CD4-positive, CD25-positive, alpha-beta regulatory T cell (primary cell): ENCODE results near the gene AGMAT. TPM values are rescaled to one million over a fixed set of nuclear protein-coding genes. Genes with fewer than 3 reads are reported as not detected.

Source experiments
- ATAC-seq, 2 donors: fragments of 150-1000 bp; cut with Tn5 transposase; one replicate each; pipeline ENCODE4 v1.10.0; 2021; ENCODE audit warnings: low read depth in 2 of 2, moderate number of reproducible peaks in 2 of 2, moderate library complexity in 1 of 2
- DNase-seq, 3 donors: peaks; one replicate each; pipeline versions ENCODE4 v3.0.0 to v3.0.0-alpha.2; 2012 to 2022; ENCODE audit warnings: mixed read lengths in 1 of 3
- H3K27ac ChIP-seq: one replicate; pipeline ENCODE4 v1.7.0; 2013; ENCODE audit warnings: mild to moderate bottlenecking, low read length; ENCODE audit not compliant: insufficient read depth, poor library complexity, severe bottlenecking
- H3K27me3 ChIP-seq: one replicate; pipeline ENCODE4 v1.7.0; 2013; ENCODE audit warnings: low read length; ENCODE audit not compliant: control insufficient read depth, insufficient read depth
- H3K36me3 ChIP-seq: one replicate; pipeline ENCODE4 v1.7.0; 2013; ENCODE audit warnings: mild to moderate bottlenecking, low read length, moderate library complexity; ENCODE audit not compliant: control insufficient read depth, insufficient read depth
- H3K4me1 ChIP-seq: 2 replicates; pipeline ENCODE4 v1.7.0; 2013; ENCODE audit warnings: mild to moderate bottlenecking, low read length; ENCODE audit not compliant: insufficient read depth, control insufficient read depth, poor library complexity, severe bottlenecking
- H3K4me3 ChIP-seq: one replicate; pipeline ENCODE4 v1.7.0; 2013; ENCODE audit warnings: low read depth, mild to moderate bottlenecking, low read length, moderate library complexity
- H3K9me3 ChIP-seq, 2 experiments: 1 replicate in 1 of 2; 2 replicates in 1 of 2; pipeline ENCODE4 v1.7.0; 2013; ENCODE audit warnings: low read length in 2 of 2, mild to moderate bottlenecking in 1 of 2, moderate library complexity in 1 of 2; ENCODE audit not compliant: control insufficient read depth in 2 of 2
- H3K27ac Mint-ChIP-seq, 3 donors: one replicate each; pipeline ENCODE4 v1.8.0; 2020 to 2022; ENCODE audit warnings: mild to moderate bottlenecking in 3 of 3, mixed read lengths in 3 of 3, moderate library complexity in 2 of 3
- H3K27me3 Mint-ChIP-seq: one replicate; pipeline ENCODE4 v1.8.0; 2022; ENCODE audit warnings: mild to moderate bottlenecking, mixed read lengths
- H3K36me3 Mint-ChIP-seq: one replicate; pipeline ENCODE4 v1.8.0; 2020; ENCODE audit warnings: mixed read lengths
- H3K4me1 Mint-ChIP-seq, 4 donors: one replicate each; pipeline ENCODE4 v1.8.0; 2020 to 2022; ENCODE audit warnings: mixed read lengths in 4 of 4, mild to moderate bottlenecking in 1 of 4
- H3K4me3 Mint-ChIP-seq, 4 donors: one replicate each; pipeline ENCODE4 v1.8.0; 2020 to 2022; ENCODE audit warnings: mild to moderate bottlenecking in 4 of 4, mixed read lengths in 4 of 4, moderate library complexity in 3 of 4
- H3K9me3 Mint-ChIP-seq, 7 donors: one replicate each; pipeline ENCODE4 v1.8.0; 2020 to 2022; ENCODE audit warnings: mixed read lengths in 7 of 7, mild to moderate bottlenecking in 3 of 7, moderate library complexity in 2 of 7
- polyA plus RNA-seq, 4 donors: library from polyadenylated mRNA; unstranded; fragments of 300-500 nt; fragmentation: Illumina TruSeq; gene quantifications; one replicate each; pipeline ENCODE4 v1.2.3, GENCODE V29; 2021
- total RNA-seq: library from RNA; stranded (reverse); gene quantifications from one replicate; pipeline ENCODE4 v1.2.3, GENCODE V29; 2022

The AGMAT gene
- total and polyA plus RNA-seq, 5 donors from 2014 or later, result 8.9 to 12.7 (median 10.7) TPM

DNA sequence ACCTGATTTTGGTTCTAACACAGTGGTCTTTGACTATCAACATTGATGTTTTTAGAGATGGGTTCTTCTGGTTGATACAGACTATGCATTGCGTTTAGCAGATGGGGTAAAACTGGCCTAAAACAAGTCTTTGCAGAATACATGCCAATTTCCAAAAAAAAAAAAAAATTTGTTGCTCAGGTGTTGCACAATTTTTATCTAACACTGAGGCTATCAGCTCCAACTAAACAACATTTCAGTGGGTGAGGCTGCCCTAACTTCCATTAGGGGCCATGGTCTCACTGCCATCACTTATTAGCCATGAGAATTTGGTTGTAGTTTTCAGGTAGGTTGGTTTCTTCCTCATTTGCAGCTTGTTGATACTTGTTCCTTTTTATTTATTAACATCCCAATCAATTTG lies 14.0 kb downstream of the AGMAT start:
- H3K27me3 Mint-ChIP-seq, result no peaks in the 10 kb centered on the region
- H3K9me3 Mint-ChIP-seq, result no peaks in the 10 kb centered on the region
- Histone ChIP-seq H3K9me3 (no peaks in the 10 kb centered on the region), H3K4me1 (no peaks in the 10 kb centered on the region), H3K4me3 (no peak overlapping the region), H3K36me3 (peaks cover 61% of the 10 kb centered on the region), H3K27ac (no peak overlapping the region), H3K27me3 (no peaks in the 10 kb centered on the region)
- ATAC-seq (no peak), DNase-seq (no peak)
- H3K4me1 Mint-ChIP-seq, result peaks cover 0 to 15% (median 6%) of the 10 kb centered on the region in 4 donors
- no peak overlapping the region for H3K4me3 Mint-ChIP-seq
- peak overlapping the region in 1 of 3 donors; percentile 20 for H3K27ac Mint-ChIP-seq
- peaks cover 36% of the 10 kb centered on the region for H3K36me3 Mint-ChIP-seq

DNA sequence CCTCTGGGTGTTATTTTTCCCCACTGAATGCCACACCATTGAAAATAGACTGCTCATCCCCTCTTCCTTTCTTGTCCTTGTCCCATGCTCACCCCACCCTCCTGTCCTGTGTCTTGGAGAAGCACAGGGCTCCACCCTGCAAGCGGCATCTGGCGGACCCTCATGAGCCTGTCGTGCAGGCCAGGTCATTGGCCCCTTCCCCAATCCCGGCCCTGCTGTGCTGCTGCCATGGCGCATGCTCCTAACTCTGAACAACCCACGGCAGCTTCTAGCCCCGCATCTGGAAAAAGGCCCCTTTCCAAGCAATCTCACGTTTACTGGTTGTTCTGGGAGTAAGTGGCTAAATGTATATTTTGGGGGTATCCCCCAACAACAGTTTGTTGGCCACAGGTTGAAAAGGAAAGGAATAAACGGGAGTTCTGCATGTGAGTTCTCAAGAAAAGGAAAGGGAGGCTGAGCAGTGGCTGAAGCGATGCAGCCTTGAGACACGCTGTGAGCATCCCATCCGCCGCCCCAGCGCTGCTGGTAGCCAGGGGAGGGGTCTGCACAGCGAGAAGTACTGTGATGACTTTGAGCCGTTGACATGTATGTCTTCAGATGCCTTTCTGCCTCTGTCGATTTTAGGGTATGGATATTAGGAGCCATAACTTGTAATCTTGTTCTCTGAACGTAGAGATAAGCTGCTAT lies 16.3 kb downstream of the AGMAT start:
- H3K27me3 Mint-ChIP-seq, result no peaks in the 10 kb centered on the region
- no peaks in the 10 kb centered on the region for H3K27me3 ChIP-seq
- H3K36me3 Mint-ChIP-seq, result peaks cover 40% of the 10 kb centered on the region
- H3K9me3 Mint-ChIP-seq, result no peaks in the 10 kb centered on the region
- H3K4me3 ChIP-seq, result no peak overlapping the region
- H3K27ac Mint-ChIP-seq, result peak overlapping the region; percentile 4 to 82 (median 63)
- peaks cover 0 to 10% (median 4%) of the 10 kb centered on the region in 4 donors for H3K4me1 Mint-ChIP-seq
- ATAC-seq, result no peak
- H3K9me3 ChIP-seq, result no peaks in the 10 kb centered on the region
- H3K27ac ChIP-seq, result no peak overlapping the region
- peaks cover 71% of the 10 kb centered on the region for H3K36me3 ChIP-seq
- DNase-seq, result no peak
- no peaks in the 10 kb centered on the region for H3K4me1 ChIP-seq
- H3K4me3 Mint-ChIP-seq, result no peak overlapping the region

DNA sequence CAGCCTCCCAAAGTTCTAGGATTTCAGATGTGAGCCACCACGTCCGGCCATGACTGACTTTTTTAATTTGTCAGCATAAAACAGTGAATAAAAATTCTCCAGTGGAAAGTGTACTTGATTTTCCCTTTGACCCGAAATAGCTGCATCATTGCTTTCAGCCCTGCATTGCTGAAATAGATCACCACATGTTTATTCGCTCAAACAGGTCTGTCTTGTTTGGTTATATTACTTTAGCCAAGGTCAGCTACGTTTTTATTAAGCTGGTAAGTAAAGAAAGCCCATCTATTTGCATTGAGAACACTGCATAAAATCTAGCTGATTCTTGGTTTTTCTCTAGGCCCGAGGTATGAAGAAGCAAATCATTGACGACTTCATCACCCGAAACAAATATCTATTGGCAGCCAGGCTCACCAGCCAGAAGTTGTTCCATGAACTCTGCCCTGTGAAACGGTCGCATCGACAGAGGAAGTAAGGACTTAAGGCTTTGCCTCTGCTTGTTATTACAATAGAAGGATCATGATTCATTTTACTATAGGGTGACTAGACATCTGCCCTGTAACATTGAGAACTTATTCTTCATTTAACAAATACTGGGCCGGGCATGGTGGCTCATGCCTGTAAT lies 25.6 kb downstream of the AGMAT start:
- Histone ChIP-seq H3K9me3 (no peaks in the 10 kb centered on the region), H3K36me3 (peaks cover 45% of the 10 kb centered on the region), H3K4me3 (no peak overlapping the region), H3K27ac (no peak overlapping the region), H3K27me3 (no peaks in the 10 kb centered on the region), H3K4me1 (no peaks in the 10 kb centered on the region)
- Mint-ChIP-seq H3K9me3 (no peaks in the 10 kb centered on the region), H3K4me1 (peaks cover 0 to 10% (median 5%) of the 10 kb centered on the region in 4 donors), H3K27me3 (no peaks in the 10 kb centered on the region), H3K36me3 (peaks cover 28% of the 10 kb centered on the region), H3K4me3 (no peak overlapping the region), H3K27ac (no peak overlapping the region)
- ATAC-seq, result no peak
- no peak for DNase-seq

DNA sequence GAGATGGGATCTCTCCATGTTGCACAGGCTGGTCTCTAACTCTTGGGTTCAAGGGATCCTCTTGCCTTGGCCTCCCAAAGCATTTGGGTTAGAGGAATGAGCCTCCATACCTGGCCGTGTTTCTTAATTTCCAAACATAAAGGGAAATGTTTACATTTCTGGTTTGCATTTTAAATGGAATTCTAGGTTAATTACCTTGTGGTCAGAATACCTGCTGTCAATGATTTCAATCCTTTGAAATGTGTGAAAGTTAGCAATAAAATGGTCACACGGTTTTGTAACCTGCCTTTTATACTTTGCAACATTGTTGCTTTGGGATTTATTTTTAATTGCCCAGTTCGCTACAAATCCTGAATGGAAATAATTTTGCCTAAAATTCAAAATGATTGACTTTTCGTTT lies 26.3 kb downstream of the AGMAT start:
- H3K9me3 ChIP-seq, result no peaks in the 10 kb centered on the region
- Mint-ChIP-seq H3K9me3 (no peaks in the 10 kb centered on the region), H3K36me3 (peaks cover 26% of the 10 kb centered on the region), H3K27ac (no peak overlapping the region), H3K4me3 (no peak overlapping the region), H3K4me1 (peaks cover 0 to 12% (median 5%) of the 10 kb centered on the region in 4 donors), H3K27me3 (no peaks in the 10 kb centered on the region)
- H3K36me3 ChIP-seq, result peaks cover 38% of the 10 kb centered on the region
- no peak overlapping the region for H3K4me3 ChIP-seq
- H3K27ac ChIP-seq, result no peak overlapping the region
- no peaks in the 10 kb centered on the region for H3K4me1 ChIP-seq
- ATAC-seq, result no peak
- no peaks in the 10 kb centered on the region for H3K27me3 ChIP-seq
- DNase-seq, result no peak

DNA sequence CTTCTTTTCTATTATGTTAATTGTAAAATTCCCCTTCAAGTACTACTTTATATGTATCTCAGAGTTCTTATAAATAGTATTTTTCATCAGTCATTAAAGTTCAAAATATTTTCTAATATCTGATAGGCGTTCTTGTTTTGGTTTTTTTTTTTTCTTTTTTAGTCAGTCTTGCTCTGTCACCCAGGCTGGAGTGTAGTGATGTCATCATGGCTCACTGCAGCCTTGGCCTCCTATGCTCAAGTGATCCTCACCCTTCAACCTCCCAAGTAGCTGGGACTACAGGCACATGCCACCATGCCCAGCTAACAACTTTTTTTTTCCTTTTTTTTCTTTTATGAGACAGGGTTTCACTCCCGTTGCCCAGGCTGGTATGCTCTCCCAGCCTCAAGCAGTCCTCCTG lies 27.3 kb downstream of the AGMAT start:
- Histone ChIP-seq H3K4me1 (no peaks in the 10 kb centered on the region), H3K27me3 (no peaks in the 10 kb centered on the region), H3K4me3 (no peak overlapping the region), H3K27ac (no peak overlapping the region), H3K9me3 (no peaks in the 10 kb centered on the region), H3K36me3 (peaks cover 32% of the 10 kb centered on the region)
- no peaks in the 10 kb centered on the region for H3K27me3 Mint-ChIP-seq
- H3K9me3 Mint-ChIP-seq, result no peaks in the 10 kb centered on the region
- H3K36me3 Mint-ChIP-seq, result peaks cover 25% of the 10 kb centered on the region
- DNase-seq (no peak), ATAC-seq (no peak)
- peak overlapping the region in 1 of 3 donors; percentile 82 for H3K27ac Mint-ChIP-seq
- no peak overlapping the region for H3K4me3 Mint-ChIP-seq
- peaks cover 0 to 12% (median 6%) of the 10 kb centered on the region in 4 donors for H3K4me1 Mint-ChIP-seq

DNA sequence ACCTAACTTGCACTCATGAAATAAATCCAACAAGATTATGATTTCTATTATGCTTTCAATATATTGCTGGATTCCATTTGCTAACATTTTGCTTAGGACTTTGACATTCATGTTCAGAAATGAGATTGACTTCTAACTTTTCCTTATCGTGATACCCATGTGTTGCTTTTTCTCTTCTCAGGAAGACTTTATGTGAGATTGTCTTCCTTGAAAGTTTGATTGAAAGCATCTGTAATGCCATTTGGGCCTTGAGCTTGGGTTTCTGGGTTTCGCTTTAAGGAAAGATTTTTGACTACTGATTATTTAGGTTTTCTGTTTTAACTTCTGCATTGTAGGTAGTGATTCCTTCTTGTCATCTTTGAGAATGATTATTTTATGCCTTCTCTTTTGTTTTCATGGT lies 27.8 kb downstream of the AGMAT start:
- Mint-ChIP-seq H3K9me3 (no peaks in the 10 kb centered on the region), H3K36me3 (peaks cover 23% of the 10 kb centered on the region), H3K27ac (peak overlapping the region in 1 of 3 donors; percentile 27), H3K4me1 (peaks cover 0 to 12% (median 6%) of the 10 kb centered on the region in 4 donors), H3K27me3 (no peaks in the 10 kb centered on the region), H3K4me3 (no peak overlapping the region)
- H3K27ac ChIP-seq, result no peak overlapping the region
- H3K4me1 ChIP-seq, result no peaks in the 10 kb centered on the region
- peaks cover 26% of the 10 kb centered on the region for H3K36me3 ChIP-seq
- H3K9me3 ChIP-seq, result no peaks in the 10 kb centered on the region
- no peak for ATAC-seq
- no peak for DNase-seq
- no peak overlapping the region for H3K4me3 ChIP-seq
- no peaks in the 10 kb centered on the region for H3K27me3 ChIP-seq

DNA sequence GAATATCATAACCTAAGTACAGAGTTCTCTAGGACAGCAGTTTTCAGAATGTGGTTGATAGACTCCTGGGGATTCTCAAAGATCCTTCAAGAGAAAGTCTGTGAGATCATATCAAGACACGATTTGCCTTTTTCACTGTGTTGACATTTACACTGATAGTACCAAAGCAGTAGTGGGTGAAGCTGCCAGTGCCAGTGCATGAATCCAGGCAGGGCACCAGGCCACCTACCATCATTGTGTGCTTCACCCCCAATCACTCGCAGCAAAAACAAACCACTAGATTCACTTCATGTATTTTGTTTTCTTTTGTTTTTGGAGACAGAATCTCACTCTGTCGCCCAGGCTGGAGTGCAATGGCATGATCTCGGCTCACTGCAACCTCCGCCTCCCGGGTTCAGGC lies 34.3 kb downstream of the AGMAT start:
- peaks cover 0 to 12% (median 8%) of the 10 kb centered on the region in 4 donors for H3K4me1 Mint-ChIP-seq
- no peaks in the 10 kb centered on the region for H3K9me3 Mint-ChIP-seq
- H3K27ac Mint-ChIP-seq, result peak overlapping the region in 2 of 3 donors; percentile 60 to 67
- ATAC-seq, result no peak
- H3K36me3 Mint-ChIP-seq, result peaks cover 30% of the 10 kb centered on the region
- H3K4me3 Mint-ChIP-seq, result no peak overlapping the region
- no peaks in the 10 kb centered on the region for H3K4me1 ChIP-seq
- no peak for DNase-seq
- no peak overlapping the region for H3K4me3 ChIP-seq
- no peak overlapping the region for H3K27ac ChIP-seq
- H3K27me3 Mint-ChIP-seq, result no peaks in the 10 kb centered on the region
- H3K27me3 ChIP-seq, result no peaks in the 10 kb centered on the region
- H3K9me3 ChIP-seq, result no peaks in the 10 kb centered on the region
- H3K36me3 ChIP-seq, result peaks cover 35% of the 10 kb centered on the region

DNA sequence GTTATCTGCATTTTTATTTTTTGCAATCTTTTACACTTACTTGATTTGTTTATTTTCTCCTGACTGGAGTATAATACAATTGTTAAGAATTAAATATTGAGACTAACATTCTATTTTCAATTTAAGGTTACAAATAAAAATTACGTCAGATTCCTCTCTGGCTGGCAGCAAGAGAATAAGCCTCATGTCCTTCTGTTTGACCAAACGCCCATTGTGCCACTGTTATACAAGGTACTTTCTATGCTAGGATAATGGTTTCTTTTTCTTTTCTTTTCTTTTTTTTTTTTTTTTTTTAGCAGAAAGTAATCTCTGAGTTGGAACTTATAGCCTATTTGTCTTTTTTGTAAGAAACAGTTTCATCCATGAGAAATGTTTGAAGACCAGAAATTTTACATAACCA lies 38.2 kb downstream of the AGMAT start:
- Mint-ChIP-seq H3K4me3 (no peak overlapping the region), H3K4me1 (peaks cover 0 to 7% (median 6%) of the 10 kb centered on the region in 4 donors), H3K9me3 (no peaks in the 10 kb centered on the region), H3K27me3 (no peaks in the 10 kb centered on the region), H3K27ac (no peak overlapping the region), H3K36me3 (peaks cover 45% of the 10 kb centered on the region)
- Histone ChIP-seq H3K4me1 (no peaks in the 10 kb centered on the region), H3K9me3 (no peaks in the 10 kb centered on the region), H3K36me3 (peaks cover 64% of the 10 kb centered on the region), H3K4me3 (no peak overlapping the region), H3K27ac (no peak overlapping the region), H3K27me3 (no peaks in the 10 kb centered on the region)
- no peak for ATAC-seq
- no peak for DNase-seq
